Fibroblast of villous mesenchyme (primary cell): ENCODE data around the gene PPP1R14D. TPM values are rescaled to one million over a fixed set of nuclear protein-coding genes. Genes with fewer than 3 reads are reported as not detected.

ENCODE experiments used
- DNase-seq: peaks from one replicate; pipeline ENCODE4 v3.0.0-alpha.2; 2010; ENCODE audit warnings: low read depth
- H3K4me3 ChIP-seq: 2 replicates; pipeline ENCODE4 v1.5.1; 2011; ENCODE audit warnings: low read depth, mild to moderate bottlenecking, low read length
- CTCF ChIP-seq: IDR thresholded peaks from 2 replicates; pipeline ENCODE4 v1.5.1; 2012; ENCODE audit warnings: low read depth, mild to moderate bottlenecking, low read length; ENCODE audit not compliant: insufficient read depth
- total RNA-seq: library from RNA; depleted of rRNA; stranded (reverse); fragments of >200 nt; gene quantifications from 2 replicates; pipeline ENCODE4 v1.2.3, GENCODE V29; 2012

Gene PPP1R14D
- total RNA-seq, 1 donor = not detected

- H3K4me3 ChIP-seq = no peak overlapping the region
- no peak for TF ChIP-seq CTCF
- no peak for DNase-seq
Observed at GRCh38 chr15:40858706-40859105, 30.2 kb upstream of the PPP1R14D start.

GRCh38 chr15:40857601-40858341 is 29.3 kb upstream of the PPP1R14D start:
- peak; percentile 60 for DNase-seq
- TF ChIP-seq CTCF = peak; percentile 99
- no peak overlapping the region for H3K4me3 ChIP-seq

GRCh38 chr15:40856746-40857145 is 28.2 kb upstream of the PPP1R14D start:
- no peak for DNase-seq
- TF ChIP-seq CTCF = no peak
- H3K4me3 ChIP-seq = no peak overlapping the region

GRCh38 chr15:40855706-40856234 is 27.3 kb upstream of the PPP1R14D start:
- no peak overlapping the region for H3K4me3 ChIP-seq
- no peak for TF ChIP-seq CTCF
- DNase-seq = no peak

GRCh38 chr15:40854161-40854560 is 25.7 kb upstream of the PPP1R14D start:
- no peak for DNase-seq
- no peak overlapping the region for H3K4me3 ChIP-seq
- TF ChIP-seq CTCF = no peak

GRCh38 chr15:40853241-40853890 is 24.9 kb upstream of the PPP1R14D start:
- no peak for TF ChIP-seq CTCF
- DNase-seq = no peak
- no peak overlapping the region for H3K4me3 ChIP-seq
